Right renal cortex interstitium (tissue), 3 donors: Measurements from ENCODE around the gene PPP1R12B. TPM values are rescaled to one million over a fixed set of nuclear protein-coding genes. Genes with fewer than 3 reads are reported as not detected.
"Not testable (repeated sequence)": the region's sequence is repeated elsewhere in the genome, so short reads cannot be mapped to it uniquely, and the experiment has no call there.

Source experiments
- DNase-seq, 3 donors: peaks; one replicate each; pipeline ENCODE4 v3.0.0-alpha.2; 2013; ENCODE audit warnings: low read depth in 3 of 3, low spot score in 2 of 3
- polyA plus RNA-seq, 3 donors: library from polyadenylated mRNA; unstranded; fragments of 120-200 nt; gene quantifications; one replicate each; pipeline ENCODE4 v1.2.1, GENCODE V29; 2013; ENCODE audit not compliant: insufficient read length in 3 of 3

PPP1R12B gene
- polyA plus RNA-seq, 3 donors, result 13.0 to 16.0 (median 15.6) TPM

- DNase-seq, result no peak
Measured at GRCh38 chr1:202551683-202552082, 203.2 kb downstream of the PPP1R12B start.

GRCh38 chr1:202552615-202553014 is 204.1 kb downstream of the PPP1R12B start:
- DNase-seq, result not testable (repeated sequence)

- DNase-seq, result not testable (repeated sequence)
Measured at GRCh38 chr1:202553078-202553477, 204.6 kb downstream of the PPP1R12B start.

- DNase-seq, result no peak
Measured at GRCh38 chr1:202553560-202554038, 205.1 kb downstream of the PPP1R12B start.

GRCh38 chr1:202554619-202555018 is 206.1 kb downstream of the PPP1R12B start:
- DNase-seq, result not testable (repeated sequence)

GRCh38 chr1:202556037-202556436 is 207.5 kb downstream of the PPP1R12B start:
- DNase-seq, result not testable (repeated sequence)

- DNase-seq, result not testable (repeated sequence)
Measured at GRCh38 chr1:202557662-202558061, 209.2 kb downstream of the PPP1R12B start.

GRCh38 chr1:202561240-202561639 is 212.7 kb downstream of the PPP1R12B start:
- DNase-seq, result no peak

- no peak for DNase-seq
Measured at GRCh38 chr1:202561726-202562443, 213.4 kb downstream of the PPP1R12B start.

- DNase-seq, result no peak
Measured at GRCh38 chr1:202562444-202563060, 214.1 kb downstream of the PPP1R12B start.

GRCh38 chr1:202563818-202564217 is 215.3 kb downstream of the PPP1R12B start:
- no peak for DNase-seq

GRCh38 chr1:202564958-202565495 is 216.5 kb downstream of the PPP1R12B start:
- no peak for DNase-seq

- no peak for DNase-seq
Measured at GRCh38 chr1:202565890-202566602, 217.5 kb downstream of the PPP1R12B start.

GRCh38 chr1:202567738-202568137 is 219.2 kb downstream of the PPP1R12B start:
- DNase-seq, result no peak

GRCh38 chr1:202568410-202568809 is 219.9 kb downstream of the PPP1R12B start:
- no peak for DNase-seq

- DNase-seq, result no peak
Measured at GRCh38 chr1:202568826-202569225, 220.3 kb downstream of the PPP1R12B start.

- DNase-seq, result no peak
Measured at GRCh38 chr1:202569393-202570322, 221.2 kb downstream of the PPP1R12B start.

- no peak for DNase-seq
Measured at GRCh38 chr1:202571719-202572339, 223.3 kb downstream of the PPP1R12B start.

- no peak for DNase-seq
Measured at GRCh38 chr1:202572867-202573266, 224.4 kb downstream of the PPP1R12B start.
